Gastrocnemius medialis (tissue), 4 donors: Measurements from ENCODE around the gene NCOR1. TPM values are rescaled to one million over a fixed set of nuclear protein-coding genes. Genes with fewer than 3 reads are reported as not detected.
"Not testable (repeated sequence)": the region's sequence is repeated elsewhere in the genome, so short reads cannot be mapped to it uniquely, and the experiment has no call there.

ENCODE experiments used
- ATAC-seq, 2 donors: fragments of 150-250 bp; one replicate each; pipeline ENCODE4 v1.9.1; 2016
- DNase-seq, 2 donors: peaks; one replicate each; pipeline ENCODE4 v3.0.0-alpha.2; 2019
- H3K27ac ChIP-seq, 4 donors: fragments of 200-600 bp; sonication (generic); 1 replicate in 1 of 4; 2 replicates in 3 of 4; pipeline ENCODE4 v1.5.1; 2016 to 2018; ENCODE audit warnings: mild to moderate bottlenecking in 2 of 4, moderate library complexity in 1 of 4
- H3K27me3 ChIP-seq, 3 donors: fragments of 200-600 bp; sonication (generic) in 2 of 3; 1 replicate in 1 of 3; 2 replicates in 2 of 3; pipeline versions ENCODE4 v1.5.1 to v1.6.0; 2016 to 2019; ENCODE audit warnings: mild to moderate bottlenecking in 1 of 3, moderate library complexity in 1 of 3
- H3K36me3 ChIP-seq, 2 donors: fragments of 200-600 bp; sonication (generic) in 1 of 2; one replicate each; pipeline ENCODE4 v1.5.1; 2017 to 2018
- H3K4me1 ChIP-seq, 2 donors: fragments of 200-600 bp; sonication (generic) in 1 of 2; one replicate each; pipeline ENCODE4 v1.5.1; 2016 to 2017; ENCODE audit warnings: mild to moderate bottlenecking in 2 of 2
- H3K4me3 ChIP-seq, 4 donors: fragments of 200-600 bp; sonication (generic) in 3 of 4; 1 replicate in 1 of 4; 2 replicates in 3 of 4; pipeline ENCODE4 v1.5.1; 2016 to 2019; ENCODE audit warnings: mild to moderate bottlenecking in 2 of 4
- H3K9me3 ChIP-seq, 3 donors: fragments of 200-600 bp; sonication (generic) in 2 of 3; 1 replicate in 1 of 3; 2 replicates in 2 of 3; pipeline ENCODE4 v1.5.1; 2016 to 2019
- CTCF ChIP-seq, 5 experiments: fragments of 450-650 bp in 3 of 5; fragments of 200-600 bp in 2 of 5; sonication (generic) in 2 of 5; IDR thresholded peaks in 4 of 5; conservative IDR thresholded peaks in 1 of 5; 1 replicate in 4 of 5; 2 replicates in 1 of 5; pipeline ENCODE4 v1.5.1; 2016 to 2019; ENCODE audit warnings: antibody characterized with exemption in 5 of 5, mild to moderate bottlenecking in 3 of 5, moderate library complexity in 3 of 5
- POLR2A ChIP-seq, 2 donors: fragments of 450-650 bp; IDR thresholded peaks; one replicate each; pipeline ENCODE4 v1.6.1; 2017; ENCODE audit warnings: antibody characterized with exemption in 2 of 2, mild to moderate bottlenecking in 2 of 2, moderate library complexity in 2 of 2
- in situ Hi-C, 4 donors: fragments of 200-750 bp; cut with MboI; loops; one replicate each; pipeline versions ENCODE4 v1.15.0 to v1.8.0; 2017; ENCODE audit warnings: low sequenced_read_pairs in 4 of 4
- intact Hi-C: fragments of 100-400 bp; cut with DNase I; formaldehyde crosslinking; loops from one replicate; pipeline ENCODE4 v1.15.1; 2023; ENCODE audit warnings: low total_unique reads
- total RNA-seq, 4 donors: library from RNA; depleted of rRNA; stranded (reverse); fragments of >200 nt; gene quantifications; one replicate each; pipeline versions ENCODE4 v1.1.0 to v1.2.3, GENCODE V29; 2016

NCOR1 gene
- total RNA-seq, 4 donors from 2014 or later, result 122 to 152 (median 132) TPM

- ATAC-seq, result no peak
- H3K36me3 ChIP-seq, result no peaks in the 10 kb centered on the region
- no peak overlapping the region for H3K27ac ChIP-seq
- no peak overlapping the region for H3K4me3 ChIP-seq
- intact Hi-C loops, result no loop called here
- H3K9me3 ChIP-seq, result no peaks in the 10 kb centered on the region
- no peaks in the 10 kb centered on the region for H3K27me3 ChIP-seq
- TF ChIP-seq CTCF (IDR thresholded peaks at IDR 0.05 in 4 of 5, conservative IDR thresholded peaks at IDR 0.05 in 1 of 5), result no peak
- TF ChIP-seq POLR2A (IDR thresholded peaks at IDR 0.05), result no peak
- in situ Hi-C loops, result no loop called here
- no peaks in the 10 kb centered on the region for H3K4me1 ChIP-seq
- no peak for DNase-seq
Observed at GRCh38 chr17:16241906-16242399, 26.6 kb upstream of the NCOR1 start.

- Histone ChIP-seq H3K36me3 (no peaks in the 10 kb centered on the region), H3K4me3 (no peak overlapping the region), H3K9me3 (no peaks in the 10 kb centered on the region), H3K27ac (no peak overlapping the region), H3K27me3 (no peaks in the 10 kb centered on the region), H3K4me1 (no peaks in the 10 kb centered on the region)
- DNase-seq, result no peak
- intact Hi-C loops, result no loop called here
- TF ChIP-seq POLR2A (IDR thresholded peaks at IDR 0.05) (no peak), CTCF (IDR thresholded peaks at IDR 0.05 in 4 of 5, conservative IDR thresholded peaks at IDR 0.05 in 1 of 5) (no peak)
- no peak for ATAC-seq
- in situ Hi-C loops, result no loop called here
Observed at GRCh38 chr17:16239931-16240330, 24.6 kb upstream of the NCOR1 start.

- Histone ChIP-seq H3K4me3 (no peak overlapping the region), H3K27ac (no peak overlapping the region), H3K4me1 (no peaks in the 10 kb centered on the region), H3K27me3 (no peaks in the 10 kb centered on the region), H3K9me3 (no peaks in the 10 kb centered on the region), H3K36me3 (no peaks in the 10 kb centered on the region)
- in situ Hi-C loops, result no loop called here
- DNase-seq (no peak), ATAC-seq (no peak)
- intact Hi-C loops, result no loop called here
- TF ChIP-seq CTCF (IDR thresholded peaks at IDR 0.05 in 4 of 5, conservative IDR thresholded peaks at IDR 0.05 in 1 of 5) (no peak), POLR2A (IDR thresholded peaks at IDR 0.05) (no peak)
Observed at GRCh38 chr17:16232391-16232790, 17.1 kb upstream of the NCOR1 start.

GRCh38 chr17:16229912-16230561 lies 14.7 kb upstream of the NCOR1 start:
- H3K4me3 ChIP-seq, H3K36me3 ChIP-seq, H3K27me3 ChIP-seq, H3K4me1 ChIP-seq, intact Hi-C loops, in situ Hi-C loops, H3K27ac ChIP-seq, ATAC-seq, H3K9me3 ChIP-seq, DNase-seq: not testable (repeated sequence)

- Histone ChIP-seq H3K27ac (no peak overlapping the region), H3K4me1 (peaks cover 10 to 12% of the 10 kb centered on the region in 2 donors), H3K27me3 (no peaks in the 10 kb centered on the region), H3K36me3 (no peaks in the 10 kb centered on the region), H3K4me3 (no peak overlapping the region), H3K9me3 (no peaks in the 10 kb centered on the region)
- in situ Hi-C loops, result no loop called here
- TF ChIP-seq POLR2A (IDR thresholded peaks at IDR 0.05) (no peak), CTCF (IDR thresholded peaks at IDR 0.05 in 4 of 5, conservative IDR thresholded peaks at IDR 0.05 in 1 of 5) (no peak)
- intact Hi-C loops, result no loop called here
- no peak for DNase-seq
- no peak for ATAC-seq
Observed at GRCh38 chr17:16222406-16222805, 7.1 kb upstream of the NCOR1 start.
